Urothelium cell line (cell line): ENCODE measurements around the gene MS4A15.
"Not testable (repeated sequence)": the region's sequence is repeated elsewhere in the genome, so short reads cannot be mapped to it uniquely, and the experiment has no call there.

Experiments used
- DNase-seq: peaks from one replicate; pipeline ENCODE4 v3.0.0; 2011; ENCODE audit warnings: low spot score, mixed read lengths
- FAIRE-seq: peaks from 2 replicates; lab custom pipeline; 2011; peaks lifted over from hg19 to GRCh38; lab: Jason Lieb, UNC

The MS4A15 gene, protein sequence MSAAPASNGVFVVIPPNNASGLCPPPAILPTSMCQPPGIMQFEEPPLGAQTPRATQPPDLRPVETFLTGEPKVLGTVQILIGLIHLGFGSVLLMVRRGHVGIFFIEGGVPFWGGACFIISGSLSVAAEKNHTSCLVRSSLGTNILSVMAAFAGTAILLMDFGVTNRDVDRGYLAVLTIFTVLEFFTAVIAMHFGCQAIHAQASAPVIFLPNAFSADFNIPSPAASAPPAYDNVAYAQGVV

GRCh38 chr11:60756307-60757032 is at the start of gene MS4A15:
MS4A15 (plus strand) TSS chr11:60756867; CDS start chr11:60763734, 6,867 bp downstream.
- FAIRE-seq (no peak), DNase-seq (peak; percentile 71)

- FAIRE-seq (no peak), DNase-seq (no peak)
Measured at GRCh38 chr11:60706931-60707330, 49.7 kb upstream of the MS4A15 start.

DNA sequence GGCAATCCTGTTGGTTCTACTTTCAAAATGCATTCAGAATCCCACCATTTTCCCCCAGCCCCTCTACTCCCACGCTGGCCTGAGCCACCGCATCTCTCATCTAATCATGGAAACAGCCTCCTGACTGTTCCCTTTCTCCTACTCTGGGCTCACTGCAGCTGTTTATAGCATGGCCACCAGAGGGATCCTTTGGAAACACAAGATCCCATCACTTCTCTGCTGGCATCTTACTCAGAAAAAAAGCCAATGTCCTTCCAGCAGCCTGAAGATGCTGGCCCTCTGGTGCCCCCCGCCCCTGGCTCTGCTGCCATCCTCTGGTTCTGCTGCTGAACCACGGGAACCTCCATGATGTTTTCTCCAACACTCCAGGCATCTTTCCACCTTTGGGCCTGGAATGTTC is 46.2 kb upstream of the MS4A15 start:
- no peak for FAIRE-seq
- peak; percentile 25 for DNase-seq

DNA sequence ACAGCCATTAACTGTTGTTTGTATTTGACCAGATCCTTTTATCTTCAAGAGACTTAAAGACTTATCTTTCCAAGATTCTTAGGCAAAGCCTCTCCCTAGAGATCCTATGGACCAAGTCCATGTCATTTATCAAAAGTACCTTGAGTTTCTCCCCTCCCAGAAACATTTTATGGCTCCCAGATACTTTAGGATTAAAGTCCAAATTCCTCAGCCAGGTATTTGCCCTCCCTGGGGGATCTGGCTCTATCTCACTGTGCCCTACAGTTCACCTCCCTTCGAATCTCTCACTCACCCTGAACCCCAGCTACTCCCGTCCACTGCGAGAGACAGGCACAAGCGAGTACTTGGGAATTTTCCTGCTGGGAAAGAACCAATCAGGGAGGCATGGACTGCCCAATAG is 45.4 kb upstream of the MS4A15 start:
- DNase-seq (no peak), FAIRE-seq (no peak)

DNA sequence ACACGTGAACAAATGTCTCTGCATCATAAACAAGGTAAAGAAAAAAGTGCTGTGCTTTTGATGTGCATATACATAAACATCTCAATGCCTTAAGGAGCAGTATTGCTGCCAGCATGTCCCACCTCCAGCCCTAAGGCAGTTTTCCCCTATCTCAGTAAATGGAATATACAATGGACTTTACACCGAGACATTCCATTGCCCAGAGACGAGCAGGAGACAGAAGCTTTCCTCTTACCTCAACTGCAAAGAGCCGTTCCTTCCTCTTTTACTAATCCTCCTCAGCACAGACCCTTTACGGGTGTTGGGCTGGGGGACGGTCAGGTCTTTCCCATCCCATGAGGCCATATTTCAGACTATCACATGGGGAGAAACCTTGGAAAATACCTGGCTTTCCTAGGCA is 43.2 kb upstream of the MS4A15 start:
- FAIRE-seq, DNase-seq: not testable (repeated sequence)

DNA sequence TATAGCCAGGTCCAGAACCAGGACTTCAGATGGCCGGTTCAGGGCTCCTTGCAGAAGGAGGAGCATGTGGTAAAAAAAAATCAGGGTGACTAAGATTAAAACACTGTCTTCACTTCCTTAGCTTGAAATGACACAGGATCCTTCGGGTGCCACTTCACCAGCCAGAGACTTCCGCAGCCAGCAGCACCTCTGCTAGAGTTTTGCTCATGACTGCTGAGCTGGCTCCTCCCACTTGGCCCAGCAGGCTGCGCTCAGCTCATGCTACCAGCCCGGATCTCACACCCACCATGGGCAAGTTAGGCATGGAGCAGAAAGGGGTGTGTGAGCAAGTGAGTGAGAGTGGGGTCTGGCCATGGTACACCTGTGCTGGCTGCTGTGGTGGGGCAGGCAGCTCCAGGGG is 38.7 kb upstream of the MS4A15 start:
- DNase-seq (no peak), FAIRE-seq (no peak)

DNA sequence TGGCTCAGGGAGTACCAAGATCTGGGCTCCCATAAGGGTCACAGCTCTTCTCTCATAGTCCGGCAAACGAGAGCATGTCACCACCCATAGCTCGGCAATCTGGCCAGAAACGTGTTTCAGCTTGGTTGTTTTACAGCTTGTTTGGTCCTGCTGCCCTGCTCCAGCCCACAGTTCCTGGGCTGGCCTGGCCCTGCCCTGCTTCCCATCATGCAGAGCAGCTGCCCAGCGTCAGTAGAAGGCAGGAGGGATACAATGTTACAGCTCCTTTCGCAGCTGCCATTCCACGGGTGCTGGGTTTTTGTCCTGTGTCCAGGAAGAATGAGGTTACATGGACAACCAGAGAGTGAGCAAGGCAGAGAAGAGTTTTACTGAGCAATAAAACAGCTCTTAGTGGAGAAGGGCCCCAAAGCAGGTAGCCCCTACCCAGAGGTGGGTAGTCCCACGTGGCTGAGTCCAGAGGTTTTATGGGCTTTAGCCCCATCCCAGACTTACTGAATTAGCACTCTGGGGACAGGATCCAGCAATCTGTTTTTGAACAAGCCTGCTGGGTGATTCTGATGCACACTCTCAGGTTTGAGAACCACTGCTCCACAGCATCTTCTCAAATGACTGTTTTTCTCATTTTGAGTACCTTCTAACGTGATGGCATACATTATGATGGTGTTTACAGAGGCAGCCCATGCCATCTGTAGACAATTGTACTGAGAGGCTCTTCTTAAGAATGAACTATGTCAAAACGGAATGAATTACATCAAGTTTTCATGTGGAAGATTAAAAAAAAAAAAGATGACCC is 37.9 kb upstream of the MS4A15 start:
- DNase-seq = no peak
- FAIRE-seq = no peak

DNA sequence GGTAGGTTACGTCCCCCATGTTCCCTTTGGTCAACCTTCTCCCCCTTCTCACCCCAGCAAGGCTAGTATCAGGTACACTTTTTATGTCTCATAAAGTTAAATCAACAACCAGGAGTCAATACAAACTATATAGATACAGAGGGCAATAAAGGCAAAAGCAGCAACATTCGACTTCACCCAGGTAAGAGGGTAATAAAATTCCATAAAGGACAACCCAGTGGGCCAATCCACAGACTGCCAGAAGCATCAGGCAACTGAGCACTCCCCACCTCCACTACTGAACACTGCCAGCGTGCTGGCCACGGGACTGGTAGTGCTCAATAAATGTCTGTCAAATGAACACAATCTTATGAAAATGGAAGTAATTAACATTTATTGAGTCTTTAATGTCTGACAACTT is 37.3 kb upstream of the MS4A15 start:
- FAIRE-seq = no peak

DNA sequence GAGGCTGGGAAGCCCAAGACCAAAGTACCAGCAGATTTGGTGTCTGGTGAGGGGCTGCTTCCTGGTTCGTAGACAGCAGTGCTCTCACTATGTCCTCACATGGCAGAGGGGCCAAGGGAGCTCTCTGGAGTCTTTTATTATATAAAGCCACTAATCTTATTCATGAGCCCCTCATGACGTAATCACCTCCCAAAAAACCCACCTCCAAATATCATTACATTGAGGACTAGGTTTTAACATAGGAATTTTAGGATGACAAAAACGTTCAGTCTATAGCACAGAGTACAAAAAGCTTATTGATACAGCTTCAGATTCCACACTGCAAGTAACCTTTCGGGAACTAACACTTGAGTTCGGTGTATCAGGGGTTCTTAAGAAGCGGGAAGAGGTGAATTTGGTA is 36.2 kb upstream of the MS4A15 start:
- FAIRE-seq = no peak

More for the DNA sequence above, 37.3 kb upstream of the MS4A15 start:
- no peak for DNase-seq

GRCh38 chr11:60724420-60724819 is 32.2 kb upstream of the MS4A15 start, which contains the start of gene MS4A18:
MS4A18 (plus strand) TSS chr11:60724720.
- DNase-seq = no peak
- no peak for FAIRE-seq

More for the DNA sequence above, 36.2 kb upstream of the MS4A15 start:
- DNase-seq = no peak

DNA sequence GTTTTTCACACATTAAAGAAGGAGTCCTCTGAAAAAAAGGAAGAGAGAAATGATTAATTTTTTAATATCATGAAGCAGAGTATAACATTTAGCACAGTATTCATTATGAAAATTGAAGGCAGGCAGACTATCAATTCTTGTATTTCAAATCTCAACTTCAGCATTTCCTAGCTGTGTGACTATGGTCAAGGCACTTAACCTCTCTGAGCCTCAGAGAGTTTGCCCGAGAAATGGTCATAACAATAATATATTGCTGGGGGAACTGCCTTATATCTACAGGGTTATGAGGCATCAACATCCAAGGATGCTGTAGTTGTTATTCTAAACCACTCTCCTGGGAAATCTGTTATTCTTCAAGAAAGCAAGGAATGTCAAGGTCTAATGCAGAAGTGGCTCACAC is 31.1 kb upstream of the MS4A15 start:
- no peak for FAIRE-seq
- DNase-seq = no peak

GRCh38 chr11:60731586-60731985 is 25.1 kb upstream of the MS4A15 start:
- FAIRE-seq = no peak
- DNase-seq = no peak

GRCh38 chr11:60734279-60734678 is 22.4 kb upstream of the MS4A15 start:
- no peak for FAIRE-seq

GRCh38 chr11:60739114-60739513 is 17.6 kb upstream of the MS4A15 start:
- DNase-seq = no peak

More at GRCh38 chr11:60734279-60734678, 22.4 kb upstream of the MS4A15 start:
- no peak for DNase-seq

DNA sequence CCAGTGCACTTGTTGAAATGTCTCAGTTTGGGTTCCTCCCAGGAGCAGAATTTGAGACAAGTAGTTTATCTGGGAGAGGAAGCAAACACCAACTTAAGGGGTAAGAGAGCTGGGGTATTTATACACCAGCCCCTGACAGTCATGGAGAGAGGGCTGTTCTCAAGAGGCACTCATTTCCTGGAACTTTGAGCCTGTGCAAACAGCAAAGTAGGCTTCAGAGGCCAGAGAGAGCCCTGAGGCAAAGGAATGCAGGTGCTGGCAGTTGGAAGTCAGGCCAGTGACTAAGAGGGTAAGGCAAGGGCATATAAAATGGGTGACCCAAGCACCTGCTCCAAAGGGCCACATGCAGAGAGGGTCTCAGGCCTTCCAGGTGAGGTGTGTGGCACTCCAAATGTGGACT is 16.1 kb upstream of the MS4A15 start:
- DNase-seq = no peak
- FAIRE-seq = no peak

More at GRCh38 chr11:60739114-60739513, 17.6 kb upstream of the MS4A15 start:
- no peak for FAIRE-seq

- FAIRE-seq = no peak
- DNase-seq = no peak
Measured at GRCh38 chr11:60741421-60741820, 15.2 kb upstream of the MS4A15 start.

- FAIRE-seq = no peak
- no peak for DNase-seq
Measured at GRCh38 chr11:60743058-60743457, 13.6 kb upstream of the MS4A15 start.

DNA sequence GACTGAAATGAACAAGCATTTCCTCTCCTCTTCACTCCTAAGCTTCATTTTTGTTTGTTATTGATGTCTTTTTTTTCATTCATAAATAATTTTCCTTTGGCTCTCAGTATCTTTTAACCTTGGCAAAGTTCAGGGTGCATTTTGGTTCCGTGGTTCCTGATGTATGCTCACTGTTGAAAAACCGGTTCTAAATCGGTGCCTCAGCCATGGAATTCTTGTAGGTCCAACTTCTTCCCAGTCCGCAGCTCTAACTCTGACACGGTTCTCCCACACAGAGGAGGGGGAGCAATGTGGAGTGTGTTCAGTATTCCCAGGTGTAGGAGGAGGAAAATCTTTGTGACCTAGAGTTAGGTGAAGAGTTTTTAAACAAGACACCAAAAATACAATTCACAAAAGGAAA is 12.6 kb upstream of the MS4A15 start:
- no peak for FAIRE-seq
- no peak for DNase-seq

DNA sequence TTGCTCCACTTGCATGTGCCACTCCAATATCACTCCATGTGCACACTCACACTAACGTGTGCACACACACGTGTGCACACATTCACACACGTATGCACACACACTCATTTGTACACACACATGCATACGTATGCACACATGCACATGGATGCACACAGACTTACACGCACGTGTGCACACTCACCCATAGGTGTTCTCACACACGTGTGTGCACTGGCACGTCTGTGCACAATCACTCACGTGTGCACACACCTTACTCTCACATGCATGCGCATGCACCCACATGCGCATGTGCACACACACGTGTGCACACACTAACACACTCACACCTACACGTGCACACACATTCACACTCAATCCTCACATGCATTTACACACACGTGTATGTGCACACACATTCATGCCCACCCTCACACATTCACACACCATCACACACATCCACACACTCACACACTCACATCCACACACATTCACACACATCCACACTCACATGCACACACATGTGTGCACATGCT is 9.3 kb upstream of the MS4A15 start:
- FAIRE-seq (peak; percentile 99), DNase-seq (no peak)

DNA sequence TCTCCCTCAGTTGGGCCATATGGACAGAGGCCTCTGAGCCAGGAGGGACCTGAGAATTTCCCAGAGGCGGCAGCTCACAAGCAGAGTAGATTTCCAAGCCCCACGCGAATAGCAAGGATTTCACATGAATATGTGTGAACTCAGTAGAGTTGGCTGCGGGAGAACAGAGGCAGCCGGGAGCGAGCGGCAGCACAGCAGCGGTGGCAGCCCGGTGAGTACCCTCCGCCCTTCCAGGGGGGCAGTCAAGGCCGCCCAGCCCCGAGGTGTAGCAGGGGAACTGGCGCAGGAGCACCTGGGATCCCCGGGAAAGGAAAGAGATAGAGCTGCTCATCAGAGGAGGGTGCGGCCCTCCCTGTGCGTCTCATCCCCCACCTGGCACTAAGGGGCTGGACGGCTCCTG is 8.4 kb upstream of the MS4A15 start:
- DNase-seq (no peak), FAIRE-seq (no peak)

DNA sequence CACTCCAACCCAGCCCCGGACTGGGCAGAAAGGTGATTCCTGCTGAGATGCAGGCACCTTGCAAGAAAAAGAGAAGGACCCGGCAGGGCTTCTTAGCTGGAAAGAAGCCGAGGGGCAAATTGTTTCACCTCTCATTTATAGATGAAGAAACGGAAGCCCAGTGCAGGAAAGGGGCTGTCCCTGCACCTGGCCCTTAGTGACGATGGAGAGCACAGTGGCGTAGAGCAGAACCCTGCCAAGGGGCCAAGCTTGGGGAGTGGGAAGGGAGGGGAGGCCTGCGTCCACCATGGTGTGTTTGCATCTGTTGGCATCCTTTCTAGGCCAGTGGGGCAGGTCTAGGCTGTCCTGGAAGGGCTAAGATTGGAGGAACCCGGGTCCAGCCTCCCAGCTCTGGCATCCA is 7.8 kb upstream of the MS4A15 start:
- FAIRE-seq = no peak
- no peak for DNase-seq
